H1 (cell line): ENCODE measurements around the gene TSPEAR. TPM values are rescaled to one million over a fixed set of nuclear protein-coding genes. Genes with fewer than 3 reads are reported as not detected.

Experiments
- CTCF ChIA-PET: fragments of 300-600 bp; sonication (Branson Sonifier 250); formaldehyde crosslinking; loops from one replicate; lab custom pipeline; 2021; ENCODE audit not compliant: partially characterized antibody; lab: Charles Lee
- POLR2A ChIA-PET: fragments of 300-600 bp; sonication (Branson Sonifier 250); formaldehyde crosslinking; loops from one replicate; lab custom pipeline; 2021; ENCODE audit warnings: inconsistent platforms; ENCODE audit not compliant: partially characterized antibody; lab: Charles Lee
- DNase-seq, 2 experiments: peaks; one replicate each; pipeline versions ENCODE4 v3.0.0 to v3.0.0-alpha.2; 2010 to 2022; ENCODE audit warnings: low spot score in 2 of 2, low read depth in 1 of 2, mixed read lengths in 1 of 2
- FAIRE-seq: peaks from 2 replicates; lab custom pipeline; 2011; peaks lifted over from hg19 to GRCh38; lab: Jason Lieb, UNC
- H2AFZ ChIP-seq: 2 replicates; pipeline ENCODE4 v1.8.1; 2012; ENCODE audit warnings: low read length, inconsistent platforms
- H2AK5ac ChIP-seq: 2 replicates; pipeline ENCODE4 v1.6.1; 2013; ENCODE audit warnings: low read depth, low read length
- H2BK120ac ChIP-seq: replicated peaks from 2 replicates; pipeline ENCODE3; 2013; ENCODE audit warnings: low read depth, low read length, inconsistent platforms
- H2BK12ac ChIP-seq: 2 replicates; pipeline ENCODE4 v1.6.1; 2013; ENCODE audit warnings: low read depth, low read length
- H2BK15ac ChIP-seq: 2 replicates; pipeline ENCODE4 v1.6.1; 2013; ENCODE audit warnings: low read length
- H2BK20ac ChIP-seq: 2 replicates; pipeline ENCODE4 v1.6.1; 2013; ENCODE audit warnings: low read length
- H2BK5ac ChIP-seq: 2 replicates; pipeline ENCODE4 v1.6.1; 2013; ENCODE audit warnings: low read depth, low read length
- H3K14ac ChIP-seq: 2 replicates; pipeline ENCODE4 v1.6.1; 2013; ENCODE audit warnings: inconsistent platforms; ENCODE audit not compliant: insufficient read length
- H3K18ac ChIP-seq: 2 replicates; pipeline ENCODE4 v1.6.1; 2013; ENCODE audit warnings: low read length; ENCODE audit errors: extremely low read depth
- H3K23ac ChIP-seq: 2 replicates; pipeline ENCODE4 v1.6.1; 2013; ENCODE audit warnings: inconsistent platforms; ENCODE audit not compliant: insufficient read length
- H3K23me2 ChIP-seq: 2 replicates; pipeline ENCODE4 v1.6.1; 2013; ENCODE audit warnings: low read depth, low read length
- H3K27ac ChIP-seq: 2 replicates; pipeline ENCODE4 v1.6.1; 2011; ENCODE audit warnings: low read depth, low read length, inconsistent platforms
- H3K27me3 ChIP-seq, 4 experiments: replicated peaks in 1 of 4; 1 replicate in 1 of 4; 2 replicates in 3 of 4; pipeline versions ENCODE4 v1.6.1 to v1.8.1; 2011 to 2013; ENCODE audit warnings: low read length in 3 of 4, mild to moderate bottlenecking in 3 of 4, inconsistent platforms in 2 of 4, mixed read lengths in 2 of 4, moderate library complexity in 1 of 4; ENCODE audit not compliant: control insufficient read depth in 3 of 4, insufficient read depth in 3 of 4; ENCODE audit errors: extremely low read depth in 1 of 4
- H3K36me3 ChIP-seq, 4 experiments: 2 replicates each; pipeline versions ENCODE4 v1.6.1 to v1.8.1; 2011 to 2013; ENCODE audit warnings: mild to moderate bottlenecking in 4 of 4, low read length in 3 of 4, moderate library complexity in 2 of 4, control low read depth in 1 of 4, inconsistent platforms in 1 of 4; ENCODE audit not compliant: insufficient read depth in 4 of 4, control insufficient read depth in 2 of 4
- H3K4ac ChIP-seq: replicated peaks from 2 replicates; pipeline ENCODE3; 2013; ENCODE audit warnings: low read length, low read depth, mixed read lengths, inconsistent platforms; ENCODE audit not compliant: insufficient read length
- H3K4me1 ChIP-seq, 4 experiments: replicated peaks in 1 of 4; 1 replicate in 1 of 4; 2 replicates in 3 of 4; pipeline versions ENCODE4 v1.6.1 to v1.8.1; 2011 to 2013; ENCODE audit warnings: low read length in 3 of 4, inconsistent platforms in 2 of 4, mixed read lengths in 1 of 4; ENCODE audit not compliant: insufficient read depth in 4 of 4, control insufficient read depth in 3 of 4
- H3K4me2 ChIP-seq, 2 experiments: 2 replicates each; pipeline versions ENCODE4 v1.6.1 to v1.8.1; 2011 to 2013; ENCODE audit warnings: low read depth in 2 of 2, low read length in 2 of 2, control low read depth in 1 of 2, inconsistent platforms in 1 of 2, mild to moderate bottlenecking in 1 of 2; ENCODE audit not compliant: insufficient read depth in 1 of 2
- H3K4me3 ChIP-seq, 4 experiments: fragments of 200-600, 300-600 bp in 1 of 4; sonication (generic), shearing (Covaris generic), sonication (Bioruptor Twin) in 1 of 4; 2 replicates each; pipeline versions ENCODE4 v1.5.1 to v1.8.1; 2011 to 2016; ENCODE audit warnings: low read length in 4 of 4, low read depth in 3 of 4, control low read depth in 2 of 4, inconsistent platforms in 2 of 4, mild to moderate bottlenecking in 2 of 4, mixed read lengths in 1 of 4, moderate library complexity in 1 of 4; ENCODE audit not compliant: insufficient read depth in 2 of 4; ENCODE audit errors: extremely low read depth in 1 of 4
- H3K56ac ChIP-seq: replicated peaks from 2 replicates; pipeline ENCODE3; 2013; ENCODE audit warnings: low read depth, mild to moderate bottlenecking, mixed read lengths, low read length, inconsistent platforms; ENCODE audit not compliant: insufficient read length
- H3K79me1 ChIP-seq: 2 replicates; pipeline ENCODE4 v1.6.1; 2013; ENCODE audit warnings: low read depth, low read length, control low read depth
- H3K79me2 ChIP-seq, 2 experiments: 2 replicates each; pipeline versions ENCODE4 v1.6.1 to v1.8.1; 2012 to 2013; ENCODE audit warnings: low read length in 2 of 2, mild to moderate bottlenecking in 2 of 2, inconsistent platforms in 1 of 2; ENCODE audit not compliant: insufficient read depth in 2 of 2, control insufficient read depth in 1 of 2
- H3K9ac ChIP-seq, 4 experiments: replicated peaks in 1 of 4; 1 replicate in 1 of 4; 2 replicates in 3 of 4; pipeline versions ENCODE4 v1.6.1 to v1.8.1; 2011 to 2013; ENCODE audit warnings: low read depth in 3 of 4, low read length in 3 of 4, control low read depth in 2 of 4, mild to moderate bottlenecking in 2 of 4, moderate library complexity in 2 of 4, inconsistent platforms in 1 of 4; ENCODE audit errors: extremely low read depth in 1 of 4
- H3K9me3 ChIP-seq, 2 experiments: 2 replicates each; pipeline versions ENCODE4 v1.6.1 to v1.8.1; 2012 to 2013; ENCODE audit warnings: mild to moderate bottlenecking in 2 of 2, moderate library complexity in 2 of 2, control low read depth in 1 of 2, inconsistent platforms in 1 of 2, low read depth in 1 of 2, low read length in 1 of 2, mixed read lengths in 1 of 2; ENCODE audit not compliant: insufficient read depth in 2 of 2
- H4K20me1 ChIP-seq, 2 experiments: replicated peaks in 1 of 2; 2 replicates each; pipeline versions ENCODE3 to v1.8.1; 2011 to 2013; ENCODE audit warnings: inconsistent platforms in 2 of 2, low read length in 2 of 2, mild to moderate bottlenecking in 1 of 2; ENCODE audit not compliant: insufficient read depth in 2 of 2, control insufficient read depth in 1 of 2
- H4K5ac ChIP-seq: 2 replicates; pipeline ENCODE4 v1.6.1; 2013; ENCODE audit warnings: low read length, low read depth, mixed read lengths, inconsistent platforms; ENCODE audit not compliant: insufficient read length
- H4K8ac ChIP-seq: 2 replicates; pipeline ENCODE4 v1.8.0; 2013; ENCODE audit warnings: mild to moderate bottlenecking, moderate library complexity, low read length, inconsistent platforms; ENCODE audit not compliant: insufficient read depth; ENCODE audit errors: extremely low read depth
- H4K91ac ChIP-seq: replicated peaks from 2 replicates; pipeline ENCODE3; 2013; ENCODE audit warnings: low read length, mixed read lengths, inconsistent platforms; ENCODE audit not compliant: insufficient read length
- ATF2 ChIP-seq: IDR thresholded peaks from 2 replicates; pipeline ENCODE4 v1.6.1; 2012; ENCODE audit warnings: low read length, inconsistent platforms
- CBX5 ChIP-seq: fragments of 300-800, 300-1000 bp; sonication (generic); IDR thresholded peaks from 2 replicates; pipeline ENCODE4 v1.7.1; 2016; ENCODE audit warnings: antibody characterized with exemption, low read length, low read depth
- EGR1 ChIP-seq: IDR thresholded peaks from 2 replicates; pipeline ENCODE4 v1.6.1; 2011; ENCODE audit warnings: low read depth, low read length, borderline replicate concordance
- EP300 ChIP-seq, 2 experiments: IDR thresholded peaks; 1 replicate in 1 of 2; 2 replicates in 1 of 2; pipeline ENCODE4 v1.6.1; 2011 to 2012; ENCODE audit warnings: low read depth in 2 of 2, low read length in 2 of 2, mild to moderate bottlenecking in 2 of 2, borderline replicate concordance in 1 of 2, inconsistent platforms in 1 of 2, moderate library complexity in 1 of 2
- GTF2F1 ChIP-seq: IDR thresholded peaks from 2 replicates; pipeline ENCODE4 v1.6.1; 2012; ENCODE audit warnings: low read depth, low read length, improper control_type of control experiment, borderline replicate concordance
- JUN ChIP-seq: IDR thresholded peaks from 2 replicates; pipeline ENCODE4 v1.6.1; 2011; ENCODE audit warnings: low read depth, mild to moderate bottlenecking, improper control_type of control experiment, low read length
- KDM1A ChIP-seq: fragments of 200-600, 300-600 bp; sonication (generic); IDR thresholded peaks from 2 replicates; pipeline ENCODE4 v1.7.1; 2016; ENCODE audit warnings: mild to moderate bottlenecking, low read length, borderline replicate concordance
- MAX ChIP-seq: IDR thresholded peaks from 2 replicates; pipeline ENCODE4 v1.6.1; 2012; ENCODE audit warnings: inconsistent platforms
- SP1 ChIP-seq: IDR thresholded peaks from 2 replicates; pipeline ENCODE4 v1.6.1; 2011; ENCODE audit warnings: low read depth, low read length
- TBP ChIP-seq: IDR thresholded peaks from 2 replicates; pipeline ENCODE4 v1.6.1; 2011; ENCODE audit warnings: low read depth, low read length, improper control_type of control experiment
- YY1 ChIP-seq: IDR thresholded peaks from 2 replicates; pipeline ENCODE4 v1.6.1; 2011; ENCODE audit warnings: low read depth, mild to moderate bottlenecking, low read length
- WGBS, 2 experiments: shearing (Covaris generic) in 1 of 2; methylation state at CpG; one replicate each; pipeline versions ENCODE4 v1.1.6 to v1.1.7; 2013 to 2015; ENCODE audit warnings: low lambda C conversion rate in 2 of 2, mixed read lengths in 2 of 2, inconsistent platforms in 1 of 2, low coverage in 1 of 2, missing lambda C conversion rate in 1 of 2; ENCODE audit not compliant: insufficient replicate concordance in 2 of 2, insufficient coverage in 1 of 2, insufficient read length in 1 of 2; ENCODE audit errors: extremely low coverage in 1 of 2, missing lambda C conversion rate in 1 of 2; 5-methylcytosine and 5-hydroxymethylcytosine counted together
- polyA plus RNA-seq, 7 experiments: library from polyadenylated mRNA; depleted of rRNA in 3 of 7; stranded (reverse) in 5 of 7; unstranded in 2 of 7; fragments of >200 nt in 5 of 7; fragments of 200-250 nt in 2 of 7; gene quantifications; 1 replicate in 5 of 7; 2 replicates in 1 of 7; 4 replicates in 1 of 7; pipeline versions ENCODE4 v1.2.1 to v1.2.3, GENCODE V29; 2011 to 2013; ENCODE audit warnings: missing spikeins in 2 of 7, mixed read lengths in 2 of 7
- total RNA-seq: library from RNA; stranded (reverse); fragmentation: NEBNext Ultra II Directional; extraction: Animal tissue kit (Norgen Biotek cat#: 25700); gene quantifications from 2 replicates; pipeline ENCODE4 v1.2.1, GENCODE V29; 2021

TSPEAR gene
- total and polyA plus RNA-seq, 2 of the 8 experiments (the other 6 are each of a cell fraction or from before 2014, with no cell fraction given) = 0.58 to 0.89 TPM

GRCh38 chr21:44568261-44568660, 143.1 kb downstream of the TSPEAR start:
- H2BK12ac ChIP-seq = no peak overlapping the region
- CTCF ChIA-PET = interaction anchor here (0.7 to 1.6 kb wide), 4 partner anchors 10 to 41 kb away, joined by 3 to 5 read pairs (median 3); partner anchors contain the start of genes KRTAP10-3 and KRTAP10-5
- no peak overlapping the region for H3K4me3 ChIP-seq
- POLR2A ChIA-PET = no interaction called here
- H3K79me2 ChIP-seq = no peaks in the 10 kb centered on the region
- no peaks in the 10 kb centered on the region for H3K36me3 ChIP-seq
- no peak overlapping the region for H2BK20ac ChIP-seq
- no peak overlapping the region for H3K14ac ChIP-seq
- H2BK15ac ChIP-seq = no peak overlapping the region
- DNase-seq = no peak
- peaks cover 7 to 13% of the 10 kb centered on the region in 2 experiments; a peak in 3 of 4 replicates for H3K9me3 ChIP-seq
- no peak overlapping the region; the same call in 1 of the 2 replicates for H2AFZ ChIP-seq
- no peak overlapping the region for H2BK5ac ChIP-seq
- no peaks in the 10 kb centered on the region; the same call in 1 of the 2 replicates for H3K23me2 ChIP-seq
- H3K23ac ChIP-seq = no peak overlapping the region
- no peaks in the 10 kb centered on the region for H3K27me3 ChIP-seq
- H4K5ac ChIP-seq = no peak overlapping the region
- H3K18ac ChIP-seq = no peak overlapping the region; the same call in 1 of the 2 replicates
- H3K4ac ChIP-seq = no peak overlapping the region
- H4K20me1 ChIP-seq = no peaks in the 10 kb centered on the region
- WGBS, 2 experiments = 91% methylated on average over 12 of the region's 12 CpGs; no CpG with 5 or more reads in 1 of the 2 experiments
- no peaks in the 10 kb centered on the region for H3K79me1 ChIP-seq
- H3K4me2 ChIP-seq = no peak overlapping the region
- no peak overlapping the region for H3K9ac ChIP-seq
- H2AK5ac ChIP-seq = no peak overlapping the region
- H4K8ac ChIP-seq = peak overlapping the region; percentile 57; the same call in 1 of the 2 replicates
- no peak overlapping the region for H2BK120ac ChIP-seq
- H3K4me1 ChIP-seq = peaks cover 0 to 3% (median 0%) of the 10 kb centered on the region in 4 experiments; a peak in 1 of 7 replicates
- TF ChIP-seq ATF2 (no peak), GTF2F1 (no peak), JUN (no peak), YY1 (no peak), TBP (no peak), MAX (no peak), EGR1 (no peak), SP1 (no peak), CBX5 (no peak), EP300 (IDR thresholded peaks at IDR 0.05; ENCODE audit: borderline replicate concordance in 1 of 2, low read depth in 2 of 2, low read length in 2 of 2) (no peak), KDM1A (no peak)
- TF ChIP-seq, all 59 proteins: peak for 0
- H4K91ac ChIP-seq = no peak overlapping the region
- no peak for FAIRE-seq
- no peak overlapping the region for H3K56ac ChIP-seq
- no peak overlapping the region for H3K27ac ChIP-seq
